GM21717 (cell line): ENCODE results near the gene VWA3B.

Source experiments
- ATAC-seq: cut with Tn5 transposase; IDR thresholded peaks from one replicate; pipeline ENCODE4 v1.9.1; 2021; ENCODE audit warnings: mild to moderate bottlenecking, moderate library complexity; ENCODE audit not compliant: unreplicated experiment

Gene VWA3B

GRCh38 chr2:98170076-98170475, 83.1 kb downstream of the VWA3B start:
- ATAC-seq: no peak

- ATAC-seq: no peak
These were observed 85.3 kb downstream of the VWA3B start for GRCh38 chr2:98172150-98172765.

- ATAC-seq: no peak
These were observed 86.0 kb downstream of the VWA3B start for GRCh38 chr2:98172951-98173350.

- no peak for ATAC-seq
These were observed 88.8 kb downstream of the VWA3B start for GRCh38 chr2:98175811-98176210.

GRCh38 chr2:98177286-98177685, 90.3 kb downstream of the VWA3B start:
- no peak for ATAC-seq

GRCh38 chr2:98177986-98178385, 91.0 kb downstream of the VWA3B start:
- no peak for ATAC-seq

- ATAC-seq: no peak
These were observed 93.5 kb downstream of the VWA3B start for GRCh38 chr2:98180456-98180855.

GRCh38 chr2:98181346-98181745, 94.4 kb downstream of the VWA3B start:
- ATAC-seq: no peak

GRCh38 chr2:98185801-98186200, 98.8 kb downstream of the VWA3B start:
- ATAC-seq: no peak

GRCh38 chr2:98187194-98187593, 100.2 kb downstream of the VWA3B start:
- no peak for ATAC-seq

- no peak for ATAC-seq
These were observed 101.5 kb downstream of the VWA3B start for GRCh38 chr2:98188351-98189046.

- ATAC-seq: no peak
These were observed 104.9 kb downstream of the VWA3B start for GRCh38 chr2:98191883-98192282.

- no peak for ATAC-seq
These were observed 114.6 kb downstream of the VWA3B start for GRCh38 chr2:98201576-98201975.

- ATAC-seq: no peak
These were observed 118.9 kb downstream of the VWA3B start for GRCh38 chr2:98205889-98206288.

- no peak for ATAC-seq
These were observed 125.4 kb downstream of the VWA3B start for GRCh38 chr2:98212092-98213000.

GRCh38 chr2:98216616-98217015, 129.6 kb downstream of the VWA3B start:
- ATAC-seq: no peak

GRCh38 chr2:98219152-98219551, 132.2 kb downstream of the VWA3B start:
- no peak for ATAC-seq

GRCh38 chr2:98233941-98234340, 147.0 kb downstream of the VWA3B start:
- ATAC-seq: no peak

- ATAC-seq: no peak
These were observed 147.8 kb downstream of the VWA3B start for GRCh38 chr2:98234776-98235175.

GRCh38 chr2:98236935-98237334, 150.0 kb downstream of the VWA3B start:
- ATAC-seq: no peak

GRCh38 chr2:98240786-98241398, 153.9 kb downstream of the VWA3B start:
- ATAC-seq: no peak
